ENCODE measurements around the gene KRT33A. TPM values are rescaled to one million over a fixed set of nuclear protein-coding genes. Genes with fewer than 3 reads are reported as not detected.

Gene KRT33A
- total and polyA plus RNA-seq, 7 donors: not detected

DNA sequence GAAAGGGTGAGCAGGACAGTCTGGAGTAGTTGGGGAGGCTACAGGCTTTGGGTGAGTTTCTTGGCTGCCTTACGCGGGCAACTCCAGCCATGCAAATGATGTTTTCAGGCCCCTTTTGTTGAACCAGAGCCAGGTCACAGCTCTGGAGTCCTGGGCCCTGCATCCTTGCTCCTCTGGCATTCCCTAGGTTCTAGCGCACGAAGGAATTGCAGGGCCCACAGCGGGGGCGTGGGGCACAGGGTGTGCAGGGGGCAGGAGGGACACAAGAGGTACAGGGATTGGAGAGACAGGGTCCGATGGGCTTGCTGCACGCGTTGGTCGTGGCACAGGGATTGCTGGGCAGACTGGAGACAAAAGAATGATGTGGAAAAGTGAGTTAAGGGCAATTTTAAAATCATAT lies 43.2 kb upstream of the KRT33A start:
- TF ChIP-seq EP300 (IDR thresholded peaks at IDR 0.05) (no peak), POLR2A (IDR thresholded peaks at IDR 0.05) (no peak), POLR2AphosphoS5 (IDR thresholded peaks at IDR 0.05) (no peak)
- TF ChIP-seq, protein P1, sequence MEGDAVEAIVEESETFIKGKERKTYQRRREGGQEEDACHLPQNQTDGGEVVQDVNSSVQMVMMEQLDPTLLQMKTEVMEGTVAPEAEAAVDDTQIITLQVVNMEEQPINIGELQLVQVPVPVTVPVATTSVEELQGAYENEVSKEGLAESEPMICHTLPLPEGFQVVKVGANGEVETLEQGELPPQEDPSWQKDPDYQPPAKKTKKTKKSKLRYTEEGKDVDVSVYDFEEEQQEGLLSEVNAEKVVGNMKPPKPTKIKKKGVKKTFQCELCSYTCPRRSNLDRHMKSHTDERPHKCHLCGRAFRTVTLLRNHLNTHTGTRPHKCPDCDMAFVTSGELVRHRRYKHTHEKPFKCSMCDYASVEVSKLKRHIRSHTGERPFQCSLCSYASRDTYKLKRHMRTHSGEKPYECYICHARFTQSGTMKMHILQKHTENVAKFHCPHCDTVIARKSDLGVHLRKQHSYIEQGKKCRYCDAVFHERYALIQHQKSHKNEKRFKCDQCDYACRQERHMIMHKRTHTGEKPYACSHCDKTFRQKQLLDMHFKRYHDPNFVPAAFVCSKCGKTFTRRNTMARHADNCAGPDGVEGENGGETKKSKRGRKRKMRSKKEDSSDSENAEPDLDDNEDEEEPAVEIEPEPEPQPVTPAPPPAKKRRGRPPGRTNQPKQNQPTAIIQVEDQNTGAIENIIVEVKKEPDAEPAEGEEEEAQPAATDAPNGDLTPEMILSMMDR (IDR thresholded peaks at IDR 0.05): no peak
- Histone ChIP-seq H3K27me3 (peaks cover 0 to 4% (median 0%) of the 10 kb centered on the region in 3 donors), H3K4me3 (no peak overlapping the region), H3K36me3 (no peaks in the 10 kb centered on the region), H3K9me3 (no peaks in the 10 kb centered on the region), H3K27ac (no peak overlapping the region), H3K4me1 (no peaks in the 10 kb centered on the region)
- intact Hi-C loops (cut with DNase I): no loop called here
- WGBS, 2 donors: 90 to 91% methylated on average over 10 of the region's 10 CpGs
- DNase-seq: no peak

DNA sequence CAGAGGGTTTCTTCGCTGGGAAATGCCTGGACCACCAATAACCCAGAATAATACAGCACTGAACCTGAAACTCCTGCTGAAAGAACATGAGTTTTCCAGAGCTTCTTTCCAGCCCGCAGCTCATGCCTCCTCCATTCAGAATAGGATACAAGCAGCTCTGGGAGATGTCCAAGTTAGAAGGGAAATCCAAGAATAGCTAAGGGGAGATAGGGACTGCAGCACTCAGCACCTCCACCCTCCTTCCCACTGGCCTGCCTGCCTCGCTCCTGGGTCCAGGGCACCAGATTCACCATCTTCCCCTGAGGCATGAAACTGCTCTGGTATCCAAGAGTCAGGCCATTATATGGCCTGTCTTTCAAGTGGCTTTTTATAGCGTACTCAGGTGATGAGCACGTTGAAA lies 42.7 kb upstream of the KRT33A start:
- no peaks in the 10 kb centered on the region for H3K4me1 ChIP-seq
- H3K27ac ChIP-seq: no peak overlapping the region
- H3K4me3 ChIP-seq: no peak overlapping the region
- H3K27me3 ChIP-seq: peaks cover 0 to under 1% (median 0%) of the 10 kb centered on the region in 3 donors
- TF ChIP-seq POLR2AphosphoS5 (IDR thresholded peaks at IDR 0.05): no peak
- TF ChIP-seq, protein P1 (IDR thresholded peaks at IDR 0.05): no peak
- no peak for TF ChIP-seq EP300 (IDR thresholded peaks at IDR 0.05)
- TF ChIP-seq POLR2A (IDR thresholded peaks at IDR 0.05): no peak
- 70 to 75% methylated on average over 5 of the region's 5 CpGs for WGBS, 2 donors
- intact Hi-C loops (cut with DNase I): no loop called here
- DNase-seq: no peak
- H3K36me3 ChIP-seq: no peaks in the 10 kb centered on the region
- H3K9me3 ChIP-seq: no peaks in the 10 kb centered on the region

DNA sequence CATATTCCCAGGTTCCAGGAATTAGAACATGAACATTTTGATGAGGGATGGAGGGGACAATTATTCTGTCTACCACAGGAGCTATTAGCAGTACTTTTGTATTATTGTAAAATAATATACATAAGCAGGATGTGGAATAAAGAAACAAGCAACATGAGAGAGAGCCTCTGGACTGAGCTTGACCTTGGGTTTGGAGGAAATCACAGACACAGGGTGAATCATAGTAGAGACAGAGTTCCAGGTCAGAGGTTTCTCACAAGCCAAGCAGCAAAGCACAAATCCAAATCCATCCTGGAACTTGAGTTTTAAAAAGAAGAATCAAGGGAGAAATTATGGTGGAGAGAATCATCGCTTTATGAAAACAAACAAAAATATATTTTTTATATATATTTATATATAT lies 41.6 kb upstream of the KRT33A start:
- H3K4me1 ChIP-seq: no peaks in the 10 kb centered on the region
- H3K9me3 ChIP-seq: no peaks in the 10 kb centered on the region
- no peaks in the 10 kb centered on the region for H3K36me3 ChIP-seq
- H3K27me3 ChIP-seq: no peaks in the 10 kb centered on the region
- H3K4me3 ChIP-seq: no peak overlapping the region
- WGBS, 2 donors: 95 to 98% methylated on average over 1 of the region's 1 CpG
- no peak for DNase-seq
- H3K27ac ChIP-seq: no peak overlapping the region
- TF ChIP-seq EP300 (IDR thresholded peaks at IDR 0.05) (no peak), POLR2AphosphoS5 (IDR thresholded peaks at IDR 0.05) (no peak), POLR2A (IDR thresholded peaks at IDR 0.05) (no peak)
- TF ChIP-seq, protein P1 (IDR thresholded peaks at IDR 0.05): no peak
- intact Hi-C loops (cut with DNase I): no loop called here

DNA sequence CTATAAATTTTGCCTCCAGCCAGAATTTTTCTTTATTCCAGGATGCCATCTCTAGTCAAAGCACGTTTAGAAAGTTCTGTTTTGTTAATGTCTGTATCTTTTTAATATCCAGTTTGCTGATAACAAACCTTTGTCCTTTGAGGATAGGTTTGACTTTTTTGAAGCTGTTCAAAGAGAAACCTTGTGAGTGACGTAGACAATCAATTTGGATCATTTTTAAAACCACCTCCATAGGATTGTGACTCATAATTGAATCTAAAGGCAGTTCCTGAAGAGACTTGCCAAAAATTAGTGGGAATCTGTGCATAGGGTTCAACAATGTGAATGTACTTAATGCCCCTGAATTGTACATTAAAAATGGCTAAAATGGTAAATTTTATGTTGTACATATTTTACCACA lies 40.9 kb upstream of the KRT33A start:
- Histone ChIP-seq H3K27ac (no peak overlapping the region), H3K4me3 (no peak overlapping the region), H3K4me1 (no peaks in the 10 kb centered on the region), H3K27me3 (no peaks in the 10 kb centered on the region), H3K36me3 (no peaks in the 10 kb centered on the region), H3K9me3 (peaks cover 0 to 5% (median 2%) of the 10 kb centered on the region in 4 donors)
- DNase-seq: no peak
- intact Hi-C loops (cut with DNase I): no loop called here
- 52 to 67% methylated on average over 2 of the region's 2 CpGs for WGBS, 2 donors
- TF ChIP-seq POLR2AphosphoS5 (IDR thresholded peaks at IDR 0.05): no peak
- no peak for TF ChIP-seq POLR2A (IDR thresholded peaks at IDR 0.05)
- TF ChIP-seq, protein P1 (IDR thresholded peaks at IDR 0.05): no peak
- TF ChIP-seq EP300 (IDR thresholded peaks at IDR 0.05): no peak

DNA sequence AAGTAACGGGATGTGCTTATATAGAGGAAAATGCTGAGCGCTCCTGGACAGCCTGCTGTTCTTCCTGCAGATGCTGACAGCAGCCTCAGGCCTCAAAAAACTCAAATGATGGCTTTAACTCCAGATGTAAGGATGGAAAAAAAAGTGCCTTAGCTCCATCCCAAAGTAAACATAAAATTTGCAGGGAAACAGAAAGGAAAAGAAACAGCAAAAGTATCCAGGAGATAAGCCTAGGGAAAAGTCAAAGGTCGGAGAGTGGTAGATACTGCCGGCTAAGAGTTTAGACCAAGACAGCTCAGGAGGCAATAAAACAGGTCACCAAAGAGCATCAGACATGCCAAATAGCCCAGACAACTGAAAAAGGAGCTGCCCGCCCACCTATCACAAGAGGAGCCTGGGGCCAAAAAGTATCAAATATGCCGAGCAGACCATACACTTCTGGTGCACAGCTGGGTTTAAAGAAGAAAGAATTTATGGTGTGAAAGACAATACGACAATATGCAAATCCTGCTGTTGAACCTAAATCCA lies 39.8 kb upstream of the KRT33A start:
- Histone ChIP-seq H3K9me3 (peaks cover 0 to 6% (median 2%) of the 10 kb centered on the region in 4 donors), H3K4me3 (no peak overlapping the region), H3K36me3 (no peaks in the 10 kb centered on the region), H3K27me3 (no peaks in the 10 kb centered on the region), H3K4me1 (no peaks in the 10 kb centered on the region), H3K27ac (no peak overlapping the region)
- TF ChIP-seq POLR2AphosphoS5 (IDR thresholded peaks at IDR 0.05) (no peak), EP300 (IDR thresholded peaks at IDR 0.05) (no peak), POLR2A (IDR thresholded peaks at IDR 0.05) (no peak)
- TF ChIP-seq, protein P1 (IDR thresholded peaks at IDR 0.05): no peak
- intact Hi-C loops (cut with DNase I): no loop called here
- DNase-seq: no peak
- WGBS, 2 donors: 51 to 58% methylated on average over 7 of the region's 7 CpGs
